Fibroblast of gingiva (primary cell): ENCODE data around the gene DTYMK.

Source experiments
- DNase-seq: peaks from one replicate; pipeline ENCODE4 v3.0.0-alpha.2; 2011; ENCODE audit warnings: low read depth

The DTYMK gene

DNA sequence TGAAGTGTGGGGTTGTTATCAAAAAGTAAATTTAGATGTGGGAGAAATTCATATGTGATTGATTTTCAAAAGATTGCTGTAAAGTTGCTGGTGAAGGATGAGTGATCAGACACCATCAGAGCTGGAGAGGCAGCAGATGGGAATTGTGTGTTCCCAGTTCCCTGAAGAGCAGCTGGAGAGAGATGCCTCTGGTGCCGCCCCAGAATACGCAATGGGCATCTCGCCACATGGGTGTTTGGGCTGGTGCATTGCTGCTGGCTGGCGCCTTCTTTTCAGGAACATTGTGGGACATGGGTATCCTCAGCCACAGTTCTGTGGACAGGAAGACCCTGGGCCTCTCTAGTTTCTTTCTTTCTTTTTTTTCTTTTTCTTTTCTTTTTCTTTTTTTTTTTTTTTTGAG lies 37.2 kb downstream of the DTYMK start:
- DNase-seq = no peak

DNA sequence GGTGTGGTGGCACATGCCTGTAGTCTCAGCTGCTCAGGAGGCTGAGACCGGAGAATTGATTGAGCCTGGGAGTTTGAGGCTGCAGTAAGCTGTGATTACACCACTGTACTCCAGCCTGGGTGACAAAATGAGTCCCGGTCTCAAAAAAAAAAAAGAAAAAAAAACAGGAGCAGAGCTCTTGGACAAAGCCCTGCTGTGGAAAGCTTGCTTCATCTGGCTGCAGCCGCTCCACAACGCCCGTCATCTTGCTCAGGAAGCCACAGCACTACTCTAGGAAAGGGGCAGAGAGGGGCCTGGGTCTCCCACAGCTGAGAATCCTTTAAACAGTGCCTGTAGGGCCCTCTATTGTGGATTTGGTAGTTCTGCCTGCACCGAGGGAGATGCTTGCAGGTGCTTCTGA lies 38.2 kb downstream of the DTYMK start:
- no peak for DNase-seq

DNA sequence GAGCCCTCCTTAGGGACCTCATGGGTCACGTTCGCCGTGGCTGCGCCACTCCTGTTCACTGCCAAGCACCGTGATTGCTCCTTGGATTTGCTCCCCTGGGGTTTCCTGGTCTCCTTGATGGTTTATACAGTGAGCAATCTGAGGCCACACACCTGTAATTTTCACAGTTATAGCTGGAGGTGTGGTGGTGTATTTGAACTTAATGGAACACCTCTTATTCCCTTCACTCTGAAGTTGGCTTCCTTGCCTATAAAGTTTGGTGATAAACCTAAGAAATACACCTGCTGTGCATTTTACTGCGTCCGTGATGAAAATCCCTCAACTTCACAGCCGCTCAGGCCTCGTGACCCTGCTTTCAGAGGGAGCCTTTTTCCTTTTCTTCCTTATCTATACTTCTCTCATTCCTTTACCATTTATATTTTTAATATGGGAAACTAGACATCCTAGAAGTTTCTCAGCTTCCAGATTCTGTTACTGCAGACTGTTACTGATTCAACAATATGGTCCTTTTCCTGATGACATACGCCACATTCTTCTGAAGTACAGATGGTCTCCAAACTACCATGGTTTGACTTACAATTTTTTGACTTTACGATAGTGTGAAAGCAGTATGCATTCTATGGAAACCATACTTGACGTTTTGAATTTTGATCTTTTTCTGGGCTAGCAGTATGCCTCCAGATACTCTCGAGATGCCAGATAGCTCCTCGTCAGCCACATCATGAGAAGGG lies 40.5 kb downstream of the DTYMK start:
- no peak for DNase-seq

DNA sequence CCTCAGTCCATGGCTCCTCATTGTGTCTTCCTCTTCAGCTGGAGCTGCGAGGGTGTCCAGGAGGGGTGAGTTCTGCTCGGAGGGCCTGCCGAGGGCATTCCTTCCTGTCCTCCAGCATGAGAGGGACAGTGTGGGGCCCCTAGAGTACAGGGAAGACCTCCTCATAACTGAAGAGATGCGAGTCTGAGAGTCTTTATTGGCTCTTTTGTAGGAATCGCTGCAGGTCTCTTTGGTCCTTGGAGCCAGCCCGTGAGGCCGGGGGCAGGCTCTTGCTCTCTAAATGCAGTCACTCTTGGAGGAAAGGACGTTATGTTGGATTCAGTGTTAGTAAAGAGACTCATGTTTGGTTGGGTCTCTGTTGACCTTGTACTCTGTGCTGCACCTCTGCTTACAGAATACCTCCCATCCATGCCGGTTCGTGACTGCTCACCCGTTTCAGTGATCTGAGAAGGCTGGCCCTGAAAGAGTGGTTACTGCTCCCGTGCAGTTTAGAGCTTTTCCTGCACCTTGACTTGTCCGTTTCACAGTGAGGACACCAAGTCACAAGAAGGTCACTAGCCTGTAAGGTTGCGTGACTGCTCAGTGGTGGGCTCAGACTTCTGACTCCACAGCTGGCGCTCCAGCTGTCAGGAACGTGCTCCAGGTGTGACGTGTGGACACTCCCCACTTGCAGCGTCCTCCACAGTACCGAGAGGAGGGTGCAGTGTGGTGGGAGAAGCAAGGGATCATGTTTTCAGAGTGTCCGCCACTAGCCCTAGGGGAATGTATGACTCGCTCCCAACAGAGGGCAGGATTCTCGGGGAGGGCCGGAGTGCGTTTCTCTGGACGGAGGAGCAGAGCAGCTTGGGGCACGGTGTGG lies 41.3 kb downstream of the DTYMK start:
- no peak for DNase-seq

DNA sequence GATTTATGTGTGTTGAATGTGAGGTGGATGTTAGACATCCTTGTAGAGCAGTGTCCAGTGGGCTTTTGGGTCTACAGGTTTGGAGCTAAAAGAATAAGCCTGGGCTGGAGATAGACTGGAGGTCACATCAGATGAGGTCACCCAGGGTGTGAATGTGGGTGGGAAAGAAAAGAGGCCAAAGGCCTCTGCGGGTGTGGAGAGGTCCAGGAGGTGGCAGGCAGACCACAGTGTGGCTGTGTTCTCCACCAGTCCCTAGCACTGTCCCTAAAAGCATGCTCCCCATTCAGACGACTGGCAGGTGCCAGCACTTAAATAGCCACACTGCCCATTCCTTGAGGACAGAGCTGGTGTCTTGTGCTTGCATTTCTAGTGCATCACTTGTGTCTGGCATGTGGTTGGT lies 45.0 kb downstream of the DTYMK start:
- no peak for DNase-seq

DNA sequence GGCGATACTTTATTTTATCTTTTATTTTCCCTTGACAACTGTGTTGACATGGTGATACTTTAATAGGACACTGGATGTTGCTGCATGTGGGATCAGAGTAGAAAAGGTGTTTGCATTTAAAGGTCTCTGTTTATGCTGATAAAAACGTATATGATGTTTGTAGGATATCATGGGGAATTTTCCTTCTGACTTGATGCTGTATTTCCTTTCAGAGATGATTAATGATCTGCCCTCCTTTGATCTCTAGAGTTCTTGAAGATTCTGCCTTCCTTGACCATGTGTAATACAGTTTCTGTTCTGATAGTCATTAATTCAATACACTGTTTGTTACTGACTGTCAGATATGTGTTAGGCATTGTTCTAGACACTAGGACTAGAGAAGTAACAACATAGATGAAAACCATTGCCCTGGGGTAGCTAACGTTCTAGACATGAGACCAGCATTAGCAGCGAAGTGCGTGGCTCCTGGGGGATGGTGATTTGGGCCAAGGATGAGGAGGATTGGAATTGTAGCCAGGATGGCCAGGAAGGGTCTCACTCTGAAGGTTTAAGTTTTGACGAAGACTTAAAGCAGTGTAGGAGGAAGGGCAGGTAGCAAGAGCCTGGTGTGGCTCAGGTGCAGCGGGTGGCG lies 46.3 kb downstream of the DTYMK start:
- DNase-seq = no peak

DNA sequence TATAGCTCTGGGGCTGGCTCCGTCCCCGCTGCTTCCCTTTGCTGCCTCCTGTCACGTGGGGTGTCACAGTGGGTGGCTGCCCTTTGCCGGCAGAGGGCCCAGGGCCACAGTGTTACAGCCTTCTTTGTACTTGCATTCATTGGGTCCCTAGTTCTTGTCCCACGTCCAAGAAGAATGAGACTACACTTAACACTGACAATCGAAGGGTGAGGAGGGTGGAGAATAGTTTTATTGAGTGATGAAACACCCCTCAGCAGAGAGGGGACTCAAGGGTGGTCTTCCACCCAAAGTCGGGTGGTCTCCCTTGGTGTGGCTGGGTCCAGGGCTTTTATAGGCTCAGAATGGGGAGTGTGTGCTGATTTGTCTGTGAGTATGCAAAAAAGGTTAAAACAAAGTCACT lies 47.2 kb downstream of the DTYMK start:
- DNase-seq = no peak

DNA sequence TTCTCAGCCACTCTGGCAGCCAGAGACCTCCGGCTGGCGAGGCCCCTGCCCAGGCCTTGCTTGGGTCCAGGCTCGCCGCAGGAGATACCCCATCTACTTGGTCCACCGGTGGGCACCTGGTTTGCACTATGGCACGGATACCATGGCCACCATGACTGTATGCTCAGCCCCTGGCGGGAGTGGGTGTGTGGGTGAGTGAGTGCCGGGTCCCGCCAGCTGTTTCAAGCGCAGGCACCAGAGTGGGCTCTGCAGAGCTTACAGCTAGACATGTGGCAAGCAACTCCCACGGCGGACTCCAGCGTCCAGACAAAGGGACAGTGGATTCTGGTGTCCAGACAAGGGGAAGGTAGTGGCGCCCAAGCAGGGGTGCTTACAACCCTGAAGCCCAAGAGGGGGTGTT lies 47.7 kb downstream of the DTYMK start:
- DNase-seq = no peak

DNA sequence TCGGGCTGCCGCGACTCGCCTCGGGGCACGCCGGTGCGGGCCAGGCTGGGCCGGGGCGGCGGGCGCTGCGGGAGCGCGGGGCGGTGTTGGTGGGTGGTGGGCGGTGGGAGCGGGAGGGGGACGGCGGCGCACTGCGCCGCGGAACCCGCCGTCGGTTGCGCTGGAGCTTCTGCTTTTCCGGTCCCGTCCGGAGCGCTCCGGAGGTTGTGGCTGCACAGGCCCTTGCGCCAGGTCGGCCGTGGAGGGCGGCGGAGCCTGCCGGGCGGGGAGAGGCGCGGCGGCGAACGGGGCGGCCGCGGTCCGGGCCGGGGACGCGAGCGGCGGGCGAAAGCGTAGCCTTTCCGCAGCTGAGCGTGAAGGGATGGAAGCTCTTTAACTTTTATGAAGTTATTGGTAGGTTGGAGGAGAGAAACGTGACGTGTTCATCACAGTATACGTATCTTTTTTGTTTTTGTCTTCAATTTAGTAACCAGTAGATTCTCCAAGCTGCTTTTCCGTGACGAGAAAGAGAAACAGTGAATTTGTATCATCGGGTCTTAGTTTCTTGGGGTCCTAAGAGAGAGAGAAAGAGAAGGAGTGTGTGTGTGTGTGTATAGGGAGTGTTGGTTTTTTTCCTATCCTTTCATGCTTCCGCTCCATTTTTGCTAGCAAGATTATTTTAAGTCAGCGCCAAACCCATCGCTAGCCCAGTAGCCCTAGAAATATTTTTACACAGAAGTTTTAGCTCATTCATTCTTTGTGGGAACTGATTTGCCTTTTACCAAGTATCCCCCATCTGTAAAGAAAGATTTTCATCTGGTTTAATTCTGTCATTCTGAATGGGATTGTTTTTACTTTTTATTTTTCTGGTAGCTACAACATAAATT lies 48.6 kb downstream of the DTYMK start:
- no peak for DNase-seq

DNA sequence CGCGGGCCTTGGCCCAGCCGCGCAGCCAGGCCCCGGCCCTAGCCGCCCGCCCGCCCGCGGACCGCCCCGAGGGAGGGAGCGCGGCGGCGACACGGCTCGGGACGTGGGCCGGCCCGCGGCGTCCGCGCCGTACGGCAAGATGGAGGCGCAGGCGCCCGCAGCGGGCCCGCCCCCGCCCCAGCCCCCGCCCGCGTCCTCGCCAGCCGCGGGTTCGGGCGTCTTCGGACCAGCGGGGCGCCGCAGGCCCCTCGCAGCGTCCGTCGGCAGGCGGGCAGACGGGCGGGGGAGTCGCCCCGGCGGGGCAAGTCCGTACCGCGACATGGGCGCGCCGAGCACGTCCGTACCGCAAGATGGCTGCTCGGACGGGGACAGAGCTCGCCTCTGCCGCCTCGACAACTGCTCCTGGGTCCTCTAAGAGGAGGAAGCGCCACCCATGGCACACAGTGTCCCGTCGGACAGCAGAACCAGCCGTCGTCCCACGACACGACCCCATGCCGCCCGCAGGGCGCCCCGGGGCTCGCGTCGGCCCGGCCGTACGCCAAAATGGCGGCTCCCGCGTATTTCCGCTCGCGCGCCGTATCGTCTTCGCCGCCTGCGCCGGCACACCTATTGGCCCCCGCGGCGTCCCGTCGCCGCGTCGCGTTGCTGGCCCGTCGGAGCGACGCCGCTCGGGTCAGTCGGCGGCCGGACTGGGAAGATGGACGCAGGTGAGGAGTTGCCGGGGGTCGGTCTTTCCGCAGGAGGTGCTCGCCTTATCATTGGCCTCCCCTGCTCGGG lies 49.4 kb downstream of the DTYMK start, which contains the start of the genes ATG4B and THAP4:
ATG4B (plus strand) TSS at position 676 of the 777 bp plus-strand sequence; CDS start at position 698, 22 bp downstream.
THAP4 (minus strand) TSS at position 141 of the 777 bp plus-strand sequence. CDS start 141 bp downstream, outside the sequence.
- DNase-seq = peak; percentile 88

DNA sequence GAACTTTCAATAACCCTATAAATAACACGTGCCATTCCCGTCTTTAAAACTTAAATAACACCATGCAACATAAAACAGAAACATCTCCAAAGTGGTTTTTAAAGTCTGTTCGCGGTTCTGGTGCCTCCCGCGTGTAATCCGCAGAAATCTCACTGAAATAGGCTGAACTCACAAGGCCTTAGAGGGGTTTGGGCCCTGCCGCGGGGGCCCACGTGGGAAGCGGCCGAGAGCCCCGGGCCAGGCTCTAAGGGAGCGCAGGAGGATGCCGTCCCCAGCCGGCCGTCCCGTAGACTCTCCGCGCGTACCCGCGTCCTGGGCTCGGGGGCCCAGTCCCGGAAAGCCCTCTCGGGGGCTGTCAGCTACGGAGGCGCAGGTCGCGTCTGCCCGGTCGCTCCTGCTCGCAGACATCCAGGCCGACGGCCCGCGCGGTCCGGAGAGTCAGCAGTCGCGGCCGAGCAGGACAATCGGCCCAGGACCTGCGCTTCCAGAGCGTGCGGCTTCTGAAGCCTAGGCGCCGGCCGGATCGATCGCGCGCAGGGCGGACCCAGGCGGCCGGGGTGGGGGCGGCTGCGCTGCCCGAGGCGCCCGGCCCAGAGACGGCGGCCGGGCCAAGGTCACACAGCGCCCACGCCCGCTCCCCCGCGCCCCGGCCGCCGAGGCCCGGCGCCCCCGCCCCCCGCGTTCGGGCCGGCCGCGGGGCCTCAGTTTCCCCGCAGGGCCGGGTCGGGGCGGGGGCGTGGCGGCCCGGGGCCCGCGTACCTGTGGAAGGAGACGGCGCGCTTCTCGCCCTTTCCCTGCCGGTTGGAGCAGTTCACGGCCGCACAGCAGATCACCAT lies 50.2 kb downstream of the DTYMK start:
- peak; percentile 21 for DNase-seq

DNA sequence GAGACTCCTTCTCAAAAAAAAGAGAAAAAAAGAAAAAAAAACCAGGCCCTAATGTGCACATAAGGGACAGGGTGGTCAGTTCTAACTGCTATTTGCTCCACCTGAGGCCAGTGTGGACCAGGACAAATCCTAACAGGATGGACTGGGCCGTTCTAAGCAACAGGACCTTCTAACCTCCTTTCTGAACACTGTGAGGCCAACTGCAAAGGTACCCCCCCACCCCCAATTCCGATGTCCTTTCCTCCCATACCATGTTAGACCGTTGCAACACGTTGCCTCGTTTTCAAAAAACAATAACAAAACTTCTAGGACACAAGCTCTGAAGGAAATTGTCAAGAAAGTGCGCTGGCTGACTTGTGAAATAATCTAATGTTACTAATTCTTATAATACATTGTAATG lies 50.9 kb downstream of the DTYMK start:
- peak; percentile 50 for DNase-seq

DNA sequence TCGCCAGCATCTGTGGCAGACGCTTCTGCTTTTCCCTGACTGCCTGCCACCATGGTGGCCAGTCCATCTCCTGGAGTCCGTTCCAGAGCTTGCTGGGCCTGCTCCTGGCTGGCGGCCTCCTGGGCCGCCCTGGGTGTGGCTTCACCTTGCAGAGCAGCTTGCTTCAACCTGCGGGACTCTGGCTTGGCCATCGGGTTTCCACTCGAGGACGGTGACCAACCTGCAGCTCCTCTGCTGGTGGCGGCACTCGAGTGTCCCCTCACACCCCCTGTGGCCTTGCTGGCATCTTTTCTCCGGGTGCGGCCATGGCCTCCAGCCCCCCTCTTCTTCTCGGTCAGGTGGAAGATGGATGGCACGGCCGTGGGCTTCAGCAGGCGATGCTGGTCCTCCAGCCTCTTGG lies 53.1 kb downstream of the DTYMK start:
- no peak for DNase-seq

DNA sequence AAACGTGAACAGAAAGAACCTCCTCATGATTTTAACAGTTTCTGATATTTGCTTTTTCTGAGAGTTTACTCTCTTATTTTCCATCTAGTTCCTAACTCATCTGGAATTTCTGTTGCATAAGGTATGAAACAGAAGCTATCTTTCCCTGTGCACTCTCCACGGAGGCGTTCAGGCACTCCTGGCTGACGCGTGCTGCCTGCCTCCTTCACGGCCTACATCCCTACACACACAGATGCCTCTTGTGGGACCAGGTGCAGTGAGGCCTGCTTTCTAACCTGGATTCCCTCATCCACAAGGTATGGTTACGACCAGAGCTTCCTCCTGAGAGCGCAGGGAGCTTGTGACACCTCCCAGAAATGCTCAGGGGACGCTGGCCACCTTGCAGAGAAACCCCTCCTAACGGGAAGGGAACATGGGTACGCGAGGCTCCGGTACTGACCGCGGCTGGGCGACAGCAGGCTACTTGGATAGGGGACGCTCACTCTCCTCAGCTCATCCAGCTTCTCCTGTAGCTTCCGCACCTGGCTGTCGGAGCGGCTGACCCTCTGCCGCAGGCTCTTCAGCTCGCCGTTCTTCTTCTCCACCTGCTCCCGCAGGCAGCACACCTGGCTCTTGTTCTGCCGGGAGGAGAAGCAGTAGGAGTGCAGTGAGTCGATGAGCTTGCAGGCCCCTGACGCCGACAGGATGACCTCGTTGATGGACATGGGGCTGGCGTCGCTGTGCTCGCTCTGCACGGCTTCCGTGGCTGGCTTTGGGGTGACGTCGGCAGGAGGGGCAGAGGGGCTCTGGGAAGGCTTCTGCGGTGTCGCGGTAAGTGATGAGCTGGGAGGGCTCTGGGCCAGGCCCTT lies 53.9 kb downstream of the DTYMK start:
- DNase-seq = no peak

DNA sequence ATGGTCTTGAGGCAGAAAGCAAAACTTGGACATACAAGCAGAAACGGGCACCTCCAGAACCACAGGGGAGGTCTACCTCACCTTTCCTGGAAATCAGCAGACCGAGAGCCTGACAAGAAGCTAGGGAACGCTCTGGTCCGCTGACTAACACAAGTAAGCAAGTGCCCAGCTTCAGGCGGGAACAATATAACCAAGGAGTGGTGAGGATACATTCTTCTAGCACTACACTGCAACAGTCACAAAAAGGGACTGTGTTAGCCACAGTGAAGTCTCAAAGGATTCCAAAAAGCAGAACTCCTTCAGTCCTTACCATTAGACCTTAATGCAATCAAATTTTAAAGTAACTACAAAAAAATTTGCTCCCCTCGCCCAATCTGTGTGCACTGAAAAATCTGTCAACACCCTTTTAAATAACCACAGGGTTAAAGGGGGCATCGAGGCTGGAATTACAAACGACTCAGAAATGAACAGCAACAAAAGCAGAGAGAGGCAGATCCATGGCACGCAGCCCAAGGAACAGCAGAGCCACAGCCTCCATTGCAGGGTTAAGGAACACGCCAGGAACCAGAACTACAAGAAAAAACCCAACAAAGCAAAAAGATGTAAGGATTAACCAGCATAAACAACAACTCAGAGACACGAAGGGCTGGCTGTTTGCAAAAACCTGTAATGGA lies 56.7 kb downstream of the DTYMK start:
- no peak for DNase-seq

DNA sequence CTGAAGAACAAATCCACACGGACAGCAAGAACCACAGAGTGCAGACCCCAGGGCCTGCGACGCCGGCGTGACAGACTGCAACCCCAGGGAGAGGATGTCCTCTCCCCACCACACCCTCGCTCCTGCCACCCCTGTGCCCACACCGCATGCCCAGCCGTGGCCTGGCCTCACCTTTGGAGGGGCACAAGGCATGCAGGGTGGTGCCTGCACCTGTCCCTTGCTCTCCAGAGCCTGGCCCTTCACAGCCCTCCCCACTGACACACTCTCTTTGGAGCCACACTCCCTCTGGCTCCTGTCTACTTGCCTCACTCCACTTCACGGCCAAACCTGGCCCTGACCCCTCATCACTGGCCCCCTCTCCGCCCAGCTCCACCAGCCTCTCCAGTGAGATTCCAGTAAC lies 58.9 kb downstream of the DTYMK start:
- no peak for DNase-seq
